Effector memory CD4-positive, alpha-beta T cell (primary cell): Measurements from ENCODE around the gene PLEKHM1.

Experiments
- DNase-seq, 3 donors: peaks; one replicate each; pipeline ENCODE4 v3.0.0-alpha.2; 2020
- H3K27ac ChIP-seq: 2 replicates; pipeline ENCODE4 v1.7.0; 2013; ENCODE audit warnings: mild to moderate bottlenecking, low read length, moderate library complexity; ENCODE audit not compliant: insufficient read depth, poor library complexity, severe bottlenecking
- H3K27me3 ChIP-seq: replicated peaks from 2 replicates; pipeline ENCODE4 v1.7.0; 2013; ENCODE audit warnings: mild to moderate bottlenecking, low read length; ENCODE audit not compliant: insufficient read depth, control insufficient read depth, poor library complexity, severe bottlenecking
- H3K36me3 ChIP-seq: 2 replicates; pipeline ENCODE4 v1.7.0; 2013; ENCODE audit warnings: mild to moderate bottlenecking, low read length, moderate library complexity; ENCODE audit not compliant: control insufficient read depth, insufficient read depth
- H3K4me1 ChIP-seq: 2 replicates; pipeline ENCODE4 v1.7.0; 2013; ENCODE audit warnings: low read length, mild to moderate bottlenecking; ENCODE audit not compliant: control insufficient read depth, insufficient read depth, poor library complexity, severe bottlenecking
- H3K4me3 ChIP-seq: 2 replicates; pipeline ENCODE4 v1.7.0; 2013; ENCODE audit warnings: low read length, low read depth, mild to moderate bottlenecking; ENCODE audit not compliant: insufficient read depth, poor library complexity, severe bottlenecking
- H3K9me3 ChIP-seq: 2 replicates; pipeline ENCODE4 v1.7.0; 2013; ENCODE audit warnings: mild to moderate bottlenecking, low read length, moderate library complexity; ENCODE audit not compliant: control insufficient read depth

The PLEKHM1 gene

GRCh38 chr17:45402916-45403315 is 87.6 kb downstream of the PLEKHM1 start:
- Histone ChIP-seq H3K9me3 (no peaks in the 10 kb centered on the region), H3K36me3 (peaks cover 75% of the 10 kb centered on the region), H3K27me3 (no peaks in the 10 kb centered on the region), H3K27ac (no peak overlapping the region), H3K4me1 (peaks cover under 1% of the 10 kb centered on the region), H3K4me3 (no peak overlapping the region)
- DNase-seq = no peak

GRCh38 chr17:45398800-45399199 is 91.7 kb downstream of the PLEKHM1 start:
- Histone ChIP-seq H3K4me1 (no peaks in the 10 kb centered on the region), H3K9me3 (no peaks in the 10 kb centered on the region), H3K4me3 (no peak overlapping the region), H3K27me3 (no peaks in the 10 kb centered on the region), H3K27ac (no peak overlapping the region), H3K36me3 (peaks cover 95% of the 10 kb centered on the region)
- DNase-seq = no peak

GRCh38 chr17:45397796-45398195 is 92.7 kb downstream of the PLEKHM1 start:
- no peak for DNase-seq
- no peaks in the 10 kb centered on the region for H3K27me3 ChIP-seq
- H3K27ac ChIP-seq = no peak overlapping the region
- H3K4me3 ChIP-seq = no peak overlapping the region
- H3K9me3 ChIP-seq = no peaks in the 10 kb centered on the region
- H3K4me1 ChIP-seq = no peaks in the 10 kb centered on the region
- H3K36me3 ChIP-seq = peaks cover 85% of the 10 kb centered on the region

- Histone ChIP-seq H3K27me3 (no peaks in the 10 kb centered on the region), H3K36me3 (peaks cover 74% of the 10 kb centered on the region), H3K4me3 (no peak overlapping the region)
Measured at GRCh38 chr17:45396496-45397205, 93.9 kb downstream of the PLEKHM1 start.

GRCh38 chr17:45395569-45396415 is 94.7 kb downstream of the PLEKHM1 start:
- H3K36me3 ChIP-seq = peaks cover 65% of the 10 kb centered on the region
- no peaks in the 10 kb centered on the region for H3K9me3 ChIP-seq
- H3K4me1 ChIP-seq = no peaks in the 10 kb centered on the region
- no peak overlapping the region for H3K27ac ChIP-seq
- no peak for DNase-seq
- H3K27me3 ChIP-seq = no peaks in the 10 kb centered on the region
- H3K4me3 ChIP-seq = no peak overlapping the region

More at GRCh38 chr17:45396496-45397205, 93.9 kb downstream of the PLEKHM1 start:
- Histone ChIP-seq H3K27ac (no peak overlapping the region), H3K9me3 (no peaks in the 10 kb centered on the region), H3K4me1 (no peaks in the 10 kb centered on the region)
- DNase-seq = no peak

- Histone ChIP-seq H3K27ac (no peak overlapping the region), H3K4me1 (no peaks in the 10 kb centered on the region), H3K4me3 (no peak overlapping the region), H3K9me3 (no peaks in the 10 kb centered on the region), H3K36me3 (peaks cover 58% of the 10 kb centered on the region), H3K27me3 (no peaks in the 10 kb centered on the region)
- DNase-seq = no peak
Measured at GRCh38 chr17:45394913-45395568, 95.5 kb downstream of the PLEKHM1 start.

- H3K9me3 ChIP-seq = no peaks in the 10 kb centered on the region
- no peaks in the 10 kb centered on the region for H3K27me3 ChIP-seq
- H3K27ac ChIP-seq = no peak overlapping the region
- no peak overlapping the region for H3K4me3 ChIP-seq
- peaks cover 53% of the 10 kb centered on the region for H3K36me3 ChIP-seq
- DNase-seq = no peak
- no peaks in the 10 kb centered on the region for H3K4me1 ChIP-seq
Measured at GRCh38 chr17:45394564-45394912, 96.0 kb downstream of the PLEKHM1 start.

GRCh38 chr17:45394091-45394490 is 96.4 kb downstream of the PLEKHM1 start:
- no peaks in the 10 kb centered on the region for H3K9me3 ChIP-seq
- H3K27ac ChIP-seq = no peak overlapping the region
- no peaks in the 10 kb centered on the region for H3K4me1 ChIP-seq
- no peak overlapping the region for H3K4me3 ChIP-seq
- H3K27me3 ChIP-seq = no peaks in the 10 kb centered on the region
- peaks cover 48% of the 10 kb centered on the region for H3K36me3 ChIP-seq
- DNase-seq = no peak

- no peaks in the 10 kb centered on the region for H3K9me3 ChIP-seq
- DNase-seq = no peak
- no peaks in the 10 kb centered on the region for H3K27me3 ChIP-seq
- peaks cover 43% of the 10 kb centered on the region for H3K36me3 ChIP-seq
- H3K27ac ChIP-seq = no peak overlapping the region
- H3K4me3 ChIP-seq = no peak overlapping the region
- H3K4me1 ChIP-seq = no peaks in the 10 kb centered on the region
Measured at GRCh38 chr17:45393411-45393810, 97.1 kb downstream of the PLEKHM1 start.

GRCh38 chr17:45391918-45392317 is 98.6 kb downstream of the PLEKHM1 start:
- H3K27ac ChIP-seq = no peak overlapping the region
- H3K27me3 ChIP-seq = no peaks in the 10 kb centered on the region

More at GRCh38 chr17:45391918-45392317, 98.6 kb downstream of the PLEKHM1 start:
- Histone ChIP-seq H3K4me3 (no peak overlapping the region), H3K4me1 (no peaks in the 10 kb centered on the region), H3K36me3 (peaks cover 29% of the 10 kb centered on the region), H3K9me3 (no peaks in the 10 kb centered on the region)
- no peak for DNase-seq
